SU-DHL-6 (cell line): ENCODE data around the gene GRK2.

Experiments used
- H2AFZ ChIP-seq: fragments of 200-600 bp; sonication (generic); 2 replicates; pipeline ENCODE4 v1.6.1; 2014; ENCODE audit warnings: low read depth, mild to moderate bottlenecking, moderate library complexity, mixed read lengths, antibody characterized with exemption, low read length; ENCODE audit not compliant: severe bottlenecking
- H3F3A ChIP-seq: fragments of 200-600 bp; shearing (Covaris generic); 2 replicates; pipeline ENCODE4 v1.6.0; 2016; ENCODE audit warnings: antibody characterized with exemption, mild to moderate bottlenecking; ENCODE audit not compliant: insufficient read depth
- H3K27ac ChIP-seq: fragments of 200-600 bp; sonication (generic); 2 replicates; pipeline ENCODE4 v1.5.1; 2016; ENCODE audit warnings: low read depth, mild to moderate bottlenecking, low read length, moderate library complexity, mixed read lengths
- H3K27me3 ChIP-seq: fragments of 200-600 bp; sonication (generic), shearing (Covaris generic); 2 replicates; pipeline ENCODE4 v1.6.0; 2014; ENCODE audit warnings: mild to moderate bottlenecking, low read length
- H3K36me3 ChIP-seq: fragments of 200-600 bp; sonication (generic); 2 replicates; pipeline ENCODE4 v1.6.1; 2014; ENCODE audit warnings: mild to moderate bottlenecking, low read length, mixed read lengths
- H3K4me2 ChIP-seq: fragments of 300-600, 200-600 bp; shearing (Covaris generic), sonication (generic); 2 replicates; pipeline ENCODE4 v1.6.0; 2014; ENCODE audit warnings: low read length, low read depth, mild to moderate bottlenecking; ENCODE audit not compliant: poor library complexity, severe bottlenecking
- H3K4me3 ChIP-seq: fragments of 200-600 bp; sonication (generic); 2 replicates; pipeline ENCODE4 v1.5.1; 2014; ENCODE audit warnings: antibody characterized with exemption, low read length, mild to moderate bottlenecking, mixed read lengths; ENCODE audit not compliant: insufficient read depth, poor library complexity, severe bottlenecking
- H3K79me2 ChIP-seq: fragments of 200-600 bp; sonication (generic); 2 replicates; pipeline ENCODE4 v1.6.1; 2014; ENCODE audit warnings: mild to moderate bottlenecking, low read length, moderate library complexity; ENCODE audit not compliant: insufficient read depth
- H3K9ac ChIP-seq: fragments of 200-600 bp; sonication (generic); 2 replicates; pipeline ENCODE4 v1.7.0; 2014; ENCODE audit warnings: mild to moderate bottlenecking, low read length
- H3K9me2 ChIP-seq: fragments of 200-600 bp; sonication (generic); replicated peaks from 2 replicates; pipeline ENCODE4 v1.6.1; 2014; ENCODE audit warnings: low read length; ENCODE audit not compliant: insufficient read depth
- H3K9me3 ChIP-seq: fragments of 200-600 bp; sonication (generic); 2 replicates; pipeline ENCODE4 v1.6.1; 2014; ENCODE audit warnings: low read length, mixed read lengths; ENCODE audit not compliant: insufficient read depth
- H4K20me1 ChIP-seq: fragments of 200-600 bp; sonication (generic); 2 replicates; pipeline ENCODE4 v1.6.1; 2014; ENCODE audit warnings: low read depth, mild to moderate bottlenecking, antibody characterized with exemption, low read length, moderate library complexity, mixed read lengths
- CTCF ChIP-seq: fragments of 200-600 bp; sonication (generic); IDR thresholded peaks from one replicate; pipeline ENCODE4 v1.5.1; 2017; ENCODE audit warnings: antibody characterized with exemption, mild to moderate bottlenecking, low read length, moderate library complexity; ENCODE audit not compliant: insufficient read depth, poor library complexity, severe bottlenecking
- EZH2phosphoT487 ChIP-seq: fragments of 200-600 bp; sonication (generic), shearing (Covaris generic); conservative IDR thresholded peaks from 2 replicates; pipeline ENCODE4 v1.6.1; 2018; ENCODE audit warnings: mild to moderate bottlenecking, antibody characterized with exemption, low read length, moderate library complexity, mixed read lengths

The GRK2 gene

GRCh38 chr11:67272327-67273259 is 6.3 kb downstream of the GRK2 start:
- H4K20me1 ChIP-seq, result no peaks in the 10 kb centered on the region
- H3K9me2 ChIP-seq, result no peaks in the 10 kb centered on the region
- H3K9me3 ChIP-seq, result no peaks in the 10 kb centered on the region
- H3K9ac ChIP-seq, result peak overlapping the region; percentile 97
- peaks cover 97% of the 10 kb centered on the region for H3K79me2 ChIP-seq
- H2AFZ ChIP-seq, result no peak overlapping the region
- no peaks in the 10 kb centered on the region for H3K27me3 ChIP-seq
- H3F3A ChIP-seq, result peaks cover 40% of the 10 kb centered on the region
- H3K4me2 ChIP-seq, result peak overlapping the region; percentile 58
- no peaks in the 10 kb centered on the region for H3K36me3 ChIP-seq
- H3K4me3 ChIP-seq, result no peak overlapping the region
- TF ChIP-seq EZH2phosphoT487 (no peak), CTCF (no peak)
- peak overlapping the region; percentile 93 for H3K27ac ChIP-seq

- Histone ChIP-seq H3F3A (peaks cover 32% of the 10 kb centered on the region), H3K9me2 (no peaks in the 10 kb centered on the region), H3K27ac (peak overlapping the region; percentile 93), H3K27me3 (no peaks in the 10 kb centered on the region), H3K9ac (0 out of 2 replicates have a peak overlapping the region, but pooled peaks have one; percentile 97), H4K20me1 (no peaks in the 10 kb centered on the region), H3K4me3 (no peak overlapping the region), H3K36me3 (no peaks in the 10 kb centered on the region), H3K9me3 (no peaks in the 10 kb centered on the region), H3K4me2 (peak overlapping the region; percentile 58), H3K79me2 (peaks cover 96% of the 10 kb centered on the region), H2AFZ (no peak overlapping the region)
- TF ChIP-seq CTCF (no peak), EZH2phosphoT487 (no peak)
Measured at GRCh38 chr11:67273260-67273990, 7.2 kb downstream of the GRK2 start.

- H3K4me3 ChIP-seq, result no peak overlapping the region
- no peak overlapping the region for H3K9ac ChIP-seq
- no peaks in the 10 kb centered on the region for H3K9me3 ChIP-seq
- no peak for TF ChIP-seq EZH2phosphoT487
- TF ChIP-seq CTCF, result no peak
- peaks cover 27% of the 10 kb centered on the region for H3F3A ChIP-seq
- H4K20me1 ChIP-seq, result no peaks in the 10 kb centered on the region
- no peaks in the 10 kb centered on the region for H3K27me3 ChIP-seq
- no peaks in the 10 kb centered on the region for H3K9me2 ChIP-seq
- peaks cover 92% of the 10 kb centered on the region for H3K79me2 ChIP-seq
- no peak overlapping the region for H3K4me2 ChIP-seq
- H2AFZ ChIP-seq, result no peak overlapping the region
- H3K27ac ChIP-seq, result peak overlapping the region; percentile 97
- H3K36me3 ChIP-seq, result peaks cover 3% of the 10 kb centered on the region; the same call in 1 of the 2 replicates
Measured at GRCh38 chr11:67274768-67275605, 8.7 kb downstream of the GRK2 start.
